GM10266 (cell line): ENCODE results near the gene SRSF12.

Source experiments
- DNase-seq: peaks from one replicate; pipeline ENCODE4 v3.0.0; 2012; ENCODE audit errors: extremely low spot score
- TF ChIP-seq, protein P1 (sequence below): IDR thresholded peaks from 2 replicates; pipeline ENCODE4 v1.5.1; 2012; ENCODE audit warnings: mild to moderate bottlenecking, low read depth; ENCODE audit not compliant: control insufficient read depth, insufficient read depth; ENCODE audit errors: missing control alignments

SRSF12 gene

DNA sequence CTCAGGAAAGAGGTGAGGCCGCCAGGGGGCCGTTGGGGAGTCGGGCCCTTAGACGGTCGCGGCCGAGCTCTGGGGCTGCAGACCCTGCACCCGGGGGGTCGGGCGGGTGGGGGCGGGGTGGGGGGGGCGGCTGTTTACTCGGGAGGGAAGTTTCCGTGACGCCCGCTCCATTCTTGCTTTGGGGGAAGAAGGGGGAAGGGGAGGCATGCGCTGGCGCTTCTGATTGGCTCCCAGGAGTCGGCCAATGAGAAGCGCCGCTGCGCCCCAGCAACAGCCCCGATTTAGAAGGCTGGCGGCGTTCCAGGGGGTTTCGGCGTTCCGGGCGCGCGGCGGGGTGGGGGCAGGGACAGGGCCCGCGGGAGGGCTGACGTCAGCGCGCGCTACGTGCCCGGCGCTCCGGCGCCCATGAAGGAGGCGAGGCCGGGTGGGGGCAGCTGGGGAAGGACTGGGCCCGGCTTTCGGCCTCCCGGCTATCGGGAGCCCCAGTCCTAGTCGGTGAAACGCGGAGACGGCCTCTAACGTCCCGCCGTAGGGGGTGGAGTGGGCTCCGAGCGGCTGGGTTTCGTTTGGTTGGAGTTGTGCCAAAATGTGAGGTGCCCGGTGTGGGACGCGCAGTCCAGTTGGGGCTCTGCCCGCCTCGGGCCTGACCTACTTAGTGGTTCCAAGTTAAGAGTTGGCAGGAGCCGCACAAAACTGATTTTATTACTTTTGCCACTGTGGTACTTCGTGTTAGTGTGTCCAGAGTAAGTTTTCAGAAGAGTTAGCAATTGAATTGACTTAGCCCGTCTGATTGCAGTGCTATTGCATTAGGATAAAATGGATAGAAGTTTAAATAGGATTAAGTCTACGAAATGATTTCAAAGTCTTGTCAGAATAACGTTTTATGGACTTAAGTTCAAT is 36.2 kb downstream of the SRSF12 start:
- DNase-seq = peak; percentile 94
- TF ChIP-seq, protein P1, sequence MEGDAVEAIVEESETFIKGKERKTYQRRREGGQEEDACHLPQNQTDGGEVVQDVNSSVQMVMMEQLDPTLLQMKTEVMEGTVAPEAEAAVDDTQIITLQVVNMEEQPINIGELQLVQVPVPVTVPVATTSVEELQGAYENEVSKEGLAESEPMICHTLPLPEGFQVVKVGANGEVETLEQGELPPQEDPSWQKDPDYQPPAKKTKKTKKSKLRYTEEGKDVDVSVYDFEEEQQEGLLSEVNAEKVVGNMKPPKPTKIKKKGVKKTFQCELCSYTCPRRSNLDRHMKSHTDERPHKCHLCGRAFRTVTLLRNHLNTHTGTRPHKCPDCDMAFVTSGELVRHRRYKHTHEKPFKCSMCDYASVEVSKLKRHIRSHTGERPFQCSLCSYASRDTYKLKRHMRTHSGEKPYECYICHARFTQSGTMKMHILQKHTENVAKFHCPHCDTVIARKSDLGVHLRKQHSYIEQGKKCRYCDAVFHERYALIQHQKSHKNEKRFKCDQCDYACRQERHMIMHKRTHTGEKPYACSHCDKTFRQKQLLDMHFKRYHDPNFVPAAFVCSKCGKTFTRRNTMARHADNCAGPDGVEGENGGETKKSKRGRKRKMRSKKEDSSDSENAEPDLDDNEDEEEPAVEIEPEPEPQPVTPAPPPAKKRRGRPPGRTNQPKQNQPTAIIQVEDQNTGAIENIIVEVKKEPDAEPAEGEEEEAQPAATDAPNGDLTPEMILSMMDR = peak; percentile 4

DNA sequence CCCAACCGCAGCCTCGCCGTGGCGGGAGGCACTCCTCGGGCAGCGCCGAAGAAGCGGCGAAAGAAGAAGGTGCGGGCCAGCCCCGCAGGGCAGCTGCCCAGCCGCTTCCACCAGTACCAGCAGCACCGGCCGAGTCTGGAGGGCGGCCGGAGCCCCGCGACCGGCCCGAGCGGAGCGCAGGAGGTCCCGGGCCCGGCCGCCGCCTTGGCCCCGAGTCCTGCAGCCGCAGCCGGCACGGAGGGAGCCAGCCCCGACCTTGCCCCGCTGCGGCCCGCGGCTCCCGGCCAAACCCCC is 36.8 kb downstream of the SRSF12 start:
- no peak for DNase-seq
- TF ChIP-seq, protein P1 = no peak

DNA sequence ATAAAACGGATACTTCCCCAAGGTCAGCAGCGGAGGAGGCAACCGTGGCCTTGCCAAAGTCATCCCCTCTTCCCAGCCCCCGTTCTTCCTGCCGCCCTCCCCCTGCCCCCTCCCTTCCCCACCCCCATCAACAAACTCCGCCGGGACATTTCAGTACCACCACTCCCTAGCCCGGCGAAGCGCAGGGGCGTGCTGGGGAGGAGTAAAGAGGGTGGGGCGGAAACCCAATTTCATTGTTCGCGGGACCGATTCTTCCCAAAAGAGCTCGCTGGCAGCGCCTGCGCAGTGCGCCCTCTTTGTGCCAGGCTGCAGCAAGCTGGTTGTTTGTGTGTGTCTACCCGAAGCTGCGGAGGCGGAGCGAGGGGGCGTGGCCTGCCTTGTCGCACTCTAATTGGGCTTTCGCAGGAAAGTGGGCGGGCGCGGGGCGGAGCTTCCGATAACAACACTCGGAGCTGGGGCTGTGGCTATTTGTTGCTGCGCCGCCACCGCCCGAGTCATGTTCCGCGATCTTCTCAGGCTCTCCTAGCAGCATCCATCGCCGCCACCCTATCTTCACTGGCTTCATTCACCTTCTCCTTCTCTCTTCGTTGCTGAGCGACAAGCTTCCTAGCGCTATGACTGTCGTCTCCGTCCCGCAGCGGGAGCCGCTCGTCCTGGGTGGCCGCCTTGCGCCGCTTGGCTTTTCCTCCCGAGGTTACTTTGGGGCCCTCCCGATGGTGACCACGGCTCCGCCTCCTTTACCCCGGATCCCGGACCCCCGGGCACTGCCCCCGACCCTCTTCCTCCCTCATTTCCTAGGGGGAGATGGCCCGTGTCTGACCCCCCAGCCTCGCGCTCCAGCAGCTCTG is 37.4 kb downstream of the SRSF12 start, which contains the start of gene PNRC1:
TSS of gene PNRC1 (plus strand) at position 471 of the 848 bp plus-strand sequence. CDS start at position 615, 144 bp downstream.
- TF ChIP-seq, protein P1 = peak; percentile 4

DNA sequence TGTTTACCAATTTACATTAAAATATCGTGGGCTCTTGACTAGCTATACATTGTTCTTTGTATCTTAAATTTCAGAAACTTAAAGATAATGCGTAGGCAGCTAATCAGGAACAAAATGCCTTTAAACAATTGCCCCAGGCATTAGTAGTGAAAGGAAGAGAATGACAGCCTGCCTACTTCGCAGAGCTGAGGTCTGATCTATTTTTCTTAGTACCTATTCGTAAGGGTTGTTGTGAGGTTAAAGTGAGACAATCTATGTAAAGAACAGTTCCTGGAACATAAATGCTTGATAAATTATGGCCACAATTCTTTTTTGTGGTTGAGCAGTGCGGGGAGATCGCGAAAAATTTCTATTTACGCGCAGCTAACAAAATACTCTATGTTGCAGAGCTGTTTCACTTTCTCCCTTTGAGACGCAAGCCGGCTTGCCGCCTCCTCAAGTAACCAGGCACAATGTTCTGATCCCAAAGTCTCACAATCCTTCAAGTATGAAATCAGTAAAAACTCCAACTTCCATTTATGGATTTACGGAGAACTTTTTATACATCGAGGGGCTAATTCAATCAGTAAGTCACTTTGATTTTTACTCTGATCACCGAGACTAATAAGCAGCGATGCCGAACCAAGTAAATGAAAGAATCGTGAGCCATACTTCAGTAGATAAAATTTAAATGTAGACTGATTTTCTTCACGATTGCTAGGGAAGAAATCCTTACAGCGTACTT is 38.2 kb downstream of the SRSF12 start:
- TF ChIP-seq, protein P1 = no peak

More for the DNA sequence above, 37.4 kb downstream of the SRSF12 start, which contains the start of gene PNRC1:
- DNase-seq = peak; percentile 97

DNA sequence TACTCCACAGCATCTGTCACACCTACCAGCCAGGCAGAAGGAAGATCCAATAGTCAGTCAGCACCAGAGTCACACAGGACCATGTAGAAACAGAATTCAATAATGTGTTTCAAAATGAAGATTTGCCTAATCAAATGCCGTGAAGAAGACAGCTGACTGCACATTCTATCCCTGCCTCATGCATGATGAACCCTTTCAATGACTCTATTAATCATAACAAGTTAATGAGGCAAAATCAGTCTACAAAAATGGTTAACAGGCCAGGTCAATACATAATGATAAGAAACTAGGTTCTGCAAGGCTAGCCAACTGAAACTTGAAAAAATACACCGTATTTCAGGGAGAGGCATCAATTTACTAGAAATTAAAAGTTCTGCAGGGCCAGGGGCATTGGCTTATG is 44.0 kb downstream of the SRSF12 start:
- TF ChIP-seq, protein P1 = no peak
- DNase-seq = no peak

More for the DNA sequence above, 38.2 kb downstream of the SRSF12 start:
- DNase-seq = peak; percentile 45

DNA sequence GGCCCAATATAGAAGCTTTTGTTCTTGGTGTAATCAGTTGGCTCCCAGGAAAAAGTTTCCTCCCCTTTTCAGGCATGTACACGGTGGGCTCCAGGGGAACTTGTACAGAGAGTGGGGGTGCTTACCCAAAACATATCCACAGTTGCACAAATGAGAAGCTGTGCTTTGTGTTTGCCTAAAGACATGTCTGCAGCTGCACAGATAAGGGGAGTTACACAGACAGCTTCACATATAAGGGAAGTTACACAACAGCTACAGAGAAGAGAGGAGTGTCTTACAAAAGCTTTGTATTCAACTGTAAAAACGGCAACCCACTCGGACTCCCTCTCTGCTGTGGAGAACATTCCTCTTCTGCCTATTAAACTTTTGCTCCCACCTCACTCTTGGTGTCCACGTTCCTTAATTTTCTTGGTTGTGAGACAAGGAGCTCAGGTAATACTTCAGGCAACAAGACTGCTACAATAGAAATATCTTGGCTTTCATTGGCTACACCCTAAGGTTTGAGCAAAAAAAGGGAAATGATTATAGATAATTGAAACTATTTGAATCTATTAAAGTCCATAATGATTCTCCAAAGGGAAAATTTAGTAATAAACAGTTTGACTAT is 44.8 kb downstream of the SRSF12 start:
- TF ChIP-seq, protein P1 = no peak
- DNase-seq = no peak
